ENCODE data around the gene RIOK3.
"Not testable (repeated sequence)": the region's sequence is repeated elsewhere in the genome, so short reads cannot be mapped to it uniquely, and the experiment has no call there.

The RIOK3 gene

DNA sequence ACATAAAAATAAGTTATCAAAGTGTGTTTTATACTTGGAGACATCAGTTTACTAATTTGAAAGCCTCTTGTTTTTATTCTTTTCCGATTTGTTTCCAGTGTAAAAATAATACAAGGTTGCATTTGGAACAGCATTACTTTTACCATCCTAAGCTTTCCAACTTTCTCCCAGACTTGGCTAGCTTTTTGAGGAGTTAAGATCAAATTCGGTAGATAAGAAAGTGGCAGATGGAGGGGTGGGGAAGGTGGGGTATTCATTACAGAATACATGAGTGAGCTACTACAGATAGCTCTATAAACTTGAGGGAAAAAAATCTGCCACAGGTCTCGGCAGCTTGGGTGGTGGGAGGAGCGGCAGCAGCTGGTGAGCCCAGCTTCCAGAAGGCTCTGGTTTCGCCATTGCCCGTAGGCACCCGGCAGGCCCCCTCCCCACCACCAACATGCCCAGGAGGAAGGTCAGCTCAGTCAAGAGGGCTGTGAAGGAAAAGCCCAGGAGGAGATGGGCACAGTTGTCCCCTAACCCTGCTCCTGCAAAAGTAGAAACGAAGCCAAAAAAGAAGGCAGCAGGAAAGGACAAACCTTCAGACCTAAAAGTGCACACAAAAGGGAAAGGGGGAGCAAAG lies 31.6 kb downstream of the RIOK3 start:
- H3K4me3 ChIP-seq (ENCODE audit: low read length) = no peak overlapping the region
- H3K9ac ChIP-seq (ENCODE audit: low read depth, low read length) = no peak overlapping the region
- no peaks in the 10 kb centered on the region for H3K9me3 ChIP-seq (ENCODE audit: insufficient read depth, low read depth, low read length)
- H3K4me1 ChIP-seq (ENCODE audit: insufficient read depth, low read length) = no peaks in the 10 kb centered on the region; the same call in 1 of the 2 replicates
- peaks cover 31% of the 10 kb centered on the region for H3K36me3 ChIP-seq (ENCODE audit: insufficient read depth, low read depth, low read length)
- H3K27me3 ChIP-seq (ENCODE audit: insufficient read depth, low read length) = no peaks in the 10 kb centered on the region
- no peak overlapping the region for H3K27ac ChIP-seq (ENCODE audit: low read length)

DNA sequence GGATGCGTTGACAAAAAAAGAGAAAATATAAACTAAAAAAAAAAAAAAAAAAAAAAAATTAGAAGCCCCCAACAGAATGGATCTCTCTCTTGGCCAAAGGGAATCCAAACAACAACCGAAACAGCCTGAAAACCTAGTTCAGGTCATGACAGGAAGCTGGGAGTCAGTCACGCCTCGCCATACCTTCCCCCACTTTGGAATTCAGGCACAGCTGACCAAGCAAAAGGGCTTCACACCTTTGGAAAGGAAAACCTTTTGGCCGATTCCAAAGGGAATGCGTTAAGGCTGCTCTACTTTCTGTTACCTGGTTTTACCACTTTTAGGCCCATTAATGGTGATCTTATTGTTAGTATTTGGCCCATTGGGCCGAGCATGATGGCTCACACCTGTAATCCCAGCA lies 32.3 kb downstream of the RIOK3 start:
- Histone ChIP-seq H3K4me3 (ENCODE audit: low read length) (no peak overlapping the region), H3K9me3 (ENCODE audit: insufficient read depth, low read depth, low read length) (no peaks in the 10 kb centered on the region; the same call in 1 of the 2 replicates), H3K9ac (ENCODE audit: low read depth, low read length) (no peak overlapping the region), H3K4me1 (ENCODE audit: insufficient read depth, low read length) (no peaks in the 10 kb centered on the region; the same call in 1 of the 2 replicates), H3K36me3 (ENCODE audit: insufficient read depth, low read depth, low read length) (peaks cover 24% of the 10 kb centered on the region), H3K27me3 (ENCODE audit: insufficient read depth, low read length) (no peaks in the 10 kb centered on the region), H3K27ac (ENCODE audit: low read length) (no peak overlapping the region)

DNA sequence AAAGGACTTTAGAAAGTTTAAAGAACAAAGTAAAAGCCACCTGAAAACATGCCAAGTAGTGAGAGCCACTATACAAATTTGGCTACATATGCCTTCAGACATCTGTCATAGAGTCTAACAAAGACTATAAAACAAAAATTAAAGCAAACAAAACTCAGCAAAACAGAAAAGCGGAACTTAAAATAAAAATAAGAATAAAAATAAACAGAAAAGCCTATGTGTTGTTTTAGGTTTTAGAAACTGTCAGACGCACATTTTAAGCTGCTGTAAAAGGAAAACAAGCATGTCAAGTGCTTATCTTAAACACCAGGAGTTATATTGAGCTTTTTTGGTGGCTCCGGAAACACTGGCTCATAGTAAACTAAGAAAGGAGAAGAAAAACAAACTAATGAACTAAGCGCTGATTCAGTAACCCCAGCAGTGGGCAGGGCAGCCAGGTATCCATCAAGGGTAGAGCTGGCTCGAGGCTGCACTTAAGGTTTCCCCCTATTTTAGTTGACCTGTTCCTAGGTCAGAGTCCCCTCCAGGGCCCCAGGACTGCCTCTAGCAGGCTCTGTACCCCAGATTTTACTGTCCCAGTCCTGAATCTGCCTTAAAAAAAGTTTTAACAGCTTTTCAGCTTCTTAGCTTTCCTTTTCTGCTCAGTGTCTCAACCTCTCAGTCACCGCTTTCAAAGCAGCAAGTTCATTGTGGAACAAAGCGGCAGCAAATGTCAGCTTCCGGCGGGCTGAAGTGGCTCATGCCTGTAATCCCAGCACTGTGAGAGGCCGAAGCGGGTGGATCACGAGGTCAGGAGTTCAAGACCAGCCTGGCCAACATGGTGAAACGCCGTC lies 34.9 kb downstream of the RIOK3 start:
- Histone ChIP-seq H3K36me3 (ENCODE audit: insufficient read depth, low read depth, low read length) (0 out of 2 replicates have a peak, but pooled peaks cover 5% of the 10 kb centered on the region), H3K9ac (ENCODE audit: low read depth, low read length) (no peak overlapping the region), H3K4me1 (ENCODE audit: insufficient read depth, low read length) (no peaks in the 10 kb centered on the region; the same call in 1 of the 2 replicates), H3K4me3 (ENCODE audit: low read length) (no peak overlapping the region), H3K27ac (ENCODE audit: low read length) (no peak overlapping the region), H3K27me3 (ENCODE audit: insufficient read depth, low read length) (no peaks in the 10 kb centered on the region), H3K9me3 (ENCODE audit: insufficient read depth, low read depth, low read length) (no peaks in the 10 kb centered on the region; the same call in 1 of the 2 replicates)

DNA sequence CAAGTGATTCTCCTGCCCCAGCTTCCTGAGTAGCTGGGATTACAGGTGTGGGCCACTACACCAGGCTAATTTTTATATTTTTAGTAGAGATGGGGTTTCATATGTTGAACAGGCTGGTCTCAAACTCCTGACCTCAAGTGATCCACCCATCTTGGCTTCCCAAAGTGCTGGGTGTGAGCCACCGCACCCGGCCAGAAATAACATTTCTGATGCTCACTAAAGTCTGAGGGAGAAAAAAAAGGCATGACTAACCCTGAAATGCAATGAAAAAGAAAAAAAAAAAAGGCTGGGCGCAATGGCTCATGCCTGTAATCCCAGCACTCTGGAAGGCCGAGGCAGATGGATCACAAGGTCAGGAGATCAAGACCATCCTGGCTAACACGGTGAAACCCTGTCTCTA lies 36.5 kb downstream of the RIOK3 start:
- H3K27ac ChIP-seq (ENCODE audit: low read length); H3K36me3 ChIP-seq (ENCODE audit: insufficient read depth, low read depth, low read length); H3K4me3 ChIP-seq (ENCODE audit: low read length); H3K4me1 ChIP-seq (ENCODE audit: insufficient read depth, low read length); H3K9ac ChIP-seq (ENCODE audit: low read depth, low read length); H3K9me3 ChIP-seq (ENCODE audit: insufficient read depth, low read depth, low read length); H3K27me3 ChIP-seq (ENCODE audit: insufficient read depth, low read length): not testable (repeated sequence)

DNA sequence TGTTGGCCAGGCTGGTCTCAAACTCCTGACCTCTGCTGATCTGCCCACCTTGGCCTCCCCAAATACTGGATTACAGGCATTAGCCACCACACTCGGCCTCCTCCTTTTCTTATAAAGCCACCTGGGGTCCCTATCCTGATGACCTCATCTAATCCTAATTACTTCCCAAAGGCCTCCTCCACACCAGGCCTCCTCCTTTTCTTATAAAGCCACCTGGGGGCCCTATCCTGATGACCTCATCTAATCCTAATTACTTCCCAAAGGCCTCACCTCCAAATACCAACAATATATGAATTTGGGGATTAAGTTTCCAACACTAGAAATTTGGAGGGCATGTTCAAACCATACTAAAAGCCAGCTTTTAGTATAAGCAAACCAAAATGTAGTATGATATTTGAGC lies 40.6 kb downstream of the RIOK3 start:
- no peak overlapping the region for H3K4me3 ChIP-seq (ENCODE audit: low read length)
- H3K27ac ChIP-seq (ENCODE audit: low read length) = no peak overlapping the region
- H3K9me3 ChIP-seq (ENCODE audit: insufficient read depth, low read depth, low read length) = no peaks in the 10 kb centered on the region; the same call in 1 of the 2 replicates
- H3K9ac ChIP-seq (ENCODE audit: low read depth, low read length) = no peak overlapping the region
- H3K4me1 ChIP-seq (ENCODE audit: insufficient read depth, low read length) = no peaks in the 10 kb centered on the region
- H3K36me3 ChIP-seq (ENCODE audit: insufficient read depth, low read depth, low read length) = no peaks in the 10 kb centered on the region
- no peaks in the 10 kb centered on the region for H3K27me3 ChIP-seq (ENCODE audit: insufficient read depth, low read length)

DNA sequence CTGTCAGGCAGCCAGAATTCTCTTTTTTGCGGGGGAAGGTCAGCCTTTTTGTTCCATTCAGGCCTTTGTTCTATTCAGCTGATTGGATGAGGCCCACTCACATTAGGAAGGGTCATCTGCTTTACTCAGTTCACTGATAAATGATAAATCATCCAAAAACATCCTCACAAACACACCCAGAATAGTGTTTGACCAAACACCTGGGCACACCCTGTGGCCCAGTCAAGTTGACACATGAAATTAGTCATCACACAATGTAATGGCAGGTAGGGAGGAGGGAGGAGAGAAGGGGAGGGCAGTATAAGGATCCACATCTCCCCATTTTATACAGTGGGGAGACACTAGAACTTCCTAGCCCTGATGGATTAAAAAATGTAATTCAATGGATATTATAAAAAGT lies 41.9 kb downstream of the RIOK3 start:
- Histone ChIP-seq H3K27me3 (ENCODE audit: insufficient read depth, low read length) (no peaks in the 10 kb centered on the region), H3K4me3 (ENCODE audit: low read length) (no peak overlapping the region), H3K36me3 (ENCODE audit: insufficient read depth, low read depth, low read length) (no peaks in the 10 kb centered on the region), H3K9ac (ENCODE audit: low read depth, low read length) (no peak overlapping the region), H3K9me3 (ENCODE audit: insufficient read depth, low read depth, low read length) (no peaks in the 10 kb centered on the region; the same call in 1 of the 2 replicates), H3K4me1 (ENCODE audit: insufficient read depth, low read length) (no peaks in the 10 kb centered on the region), H3K27ac (ENCODE audit: low read length) (no peak overlapping the region)

DNA sequence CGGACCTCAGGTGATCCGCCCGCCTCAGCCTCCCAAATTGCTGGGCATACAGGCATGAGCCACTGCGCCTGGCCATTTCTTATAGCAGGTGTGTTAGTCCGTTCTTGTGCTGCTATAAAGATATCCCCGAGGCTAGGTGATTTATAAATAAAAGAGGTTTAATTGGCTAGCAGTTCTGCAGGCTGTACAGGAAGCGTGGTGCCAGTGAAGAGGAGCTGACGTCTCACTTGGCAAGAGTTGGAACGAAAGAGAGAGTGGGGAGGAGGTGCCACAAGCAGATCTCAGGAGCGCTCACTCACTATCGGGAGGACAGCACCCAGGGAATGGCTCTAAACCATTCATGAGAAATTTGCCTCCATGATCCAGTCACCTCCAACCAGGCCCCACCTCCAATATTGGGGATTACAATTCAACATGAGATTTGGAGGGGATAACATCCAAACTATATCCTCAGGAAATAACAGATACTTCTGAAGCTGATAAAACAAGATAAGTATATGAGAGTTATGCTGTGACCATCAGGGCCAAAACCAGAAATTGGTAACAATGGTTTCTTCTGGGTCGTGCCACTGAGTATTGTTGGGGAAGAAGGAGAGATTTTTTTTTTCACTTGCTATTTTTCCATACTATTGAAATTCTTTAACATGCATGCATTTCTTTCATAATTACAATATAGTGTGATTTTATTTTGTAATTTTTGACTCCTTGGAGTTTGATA lies 42.8 kb downstream of the RIOK3 start:
- no peak overlapping the region for H3K9ac ChIP-seq (ENCODE audit: low read depth, low read length)
- no peak overlapping the region for H3K4me3 ChIP-seq (ENCODE audit: low read length)
- no peak overlapping the region for H3K27ac ChIP-seq (ENCODE audit: low read length)
- no peaks in the 10 kb centered on the region for H3K9me3 ChIP-seq (ENCODE audit: insufficient read depth, low read depth, low read length)
- H3K27me3 ChIP-seq (ENCODE audit: insufficient read depth, low read length) = peaks cover 4% of the 10 kb centered on the region; the same call in 1 of the 2 replicates
- no peaks in the 10 kb centered on the region for H3K36me3 ChIP-seq (ENCODE audit: insufficient read depth, low read depth, low read length)
- no peaks in the 10 kb centered on the region for H3K4me1 ChIP-seq (ENCODE audit: insufficient read depth, low read length)

DNA sequence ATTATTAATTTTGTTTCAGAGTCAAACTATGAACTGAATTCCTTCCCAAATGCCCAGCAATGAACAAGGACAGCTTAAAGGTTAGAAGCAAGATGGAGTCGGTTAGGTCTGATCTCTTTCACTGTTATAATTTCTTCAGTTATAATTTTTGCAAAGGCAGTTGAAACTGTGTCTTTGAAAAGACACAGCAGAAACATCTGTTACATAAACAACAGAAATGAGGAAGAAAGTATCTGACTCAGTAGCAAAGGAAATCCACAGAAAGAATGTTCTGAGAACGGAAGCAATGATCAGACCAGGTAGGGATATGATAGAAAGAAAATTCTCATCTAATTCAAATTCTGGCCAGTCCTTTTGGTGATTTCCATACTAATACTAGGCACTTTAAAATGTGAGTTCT lies 45.0 kb downstream of the RIOK3 start:
- H3K27ac ChIP-seq (ENCODE audit: low read length) = no peak overlapping the region
- H3K4me3 ChIP-seq (ENCODE audit: low read length) = no peak overlapping the region
- no peaks in the 10 kb centered on the region for H3K36me3 ChIP-seq (ENCODE audit: insufficient read depth, low read depth, low read length)
- H3K9me3 ChIP-seq (ENCODE audit: insufficient read depth, low read depth, low read length) = no peaks in the 10 kb centered on the region
- peaks cover 18% of the 10 kb centered on the region for H3K27me3 ChIP-seq (ENCODE audit: insufficient read depth, low read length)
- no peaks in the 10 kb centered on the region; the same call in 1 of the 2 replicates for H3K4me1 ChIP-seq (ENCODE audit: insufficient read depth, low read length)
- H3K9ac ChIP-seq (ENCODE audit: low read depth, low read length) = no peak overlapping the region

DNA sequence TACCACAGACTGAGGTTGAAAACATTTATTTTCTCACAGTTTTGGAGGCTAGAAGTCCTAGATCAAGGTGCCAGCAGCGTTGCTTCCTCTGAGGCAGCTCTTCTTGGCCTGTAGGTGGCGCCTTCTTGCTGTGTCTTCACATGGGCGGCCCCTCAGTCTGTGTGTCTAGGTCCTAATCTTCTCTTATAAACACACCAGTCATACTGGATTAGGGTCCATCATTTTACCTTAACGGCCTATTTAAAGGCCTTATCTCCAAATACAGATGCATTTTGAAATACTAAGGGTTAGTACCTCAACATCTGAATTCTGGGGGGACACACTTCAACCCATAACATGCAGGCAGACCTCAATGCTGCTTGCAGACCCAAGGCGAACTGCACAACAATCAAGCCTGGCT lies 45.8 kb downstream of the RIOK3 start:
- Histone ChIP-seq H3K4me1 (ENCODE audit: insufficient read depth, low read length) (no peaks in the 10 kb centered on the region; the same call in 1 of the 2 replicates), H3K9me3 (ENCODE audit: insufficient read depth, low read depth, low read length) (no peaks in the 10 kb centered on the region), H3K36me3 (ENCODE audit: insufficient read depth, low read depth, low read length) (no peaks in the 10 kb centered on the region), H3K27ac (ENCODE audit: low read length) (no peak overlapping the region), H3K9ac (ENCODE audit: low read depth, low read length) (no peak overlapping the region), H3K4me3 (ENCODE audit: low read length) (no peak overlapping the region), H3K27me3 (ENCODE audit: insufficient read depth, low read length) (peaks cover 21% of the 10 kb centered on the region)

DNA sequence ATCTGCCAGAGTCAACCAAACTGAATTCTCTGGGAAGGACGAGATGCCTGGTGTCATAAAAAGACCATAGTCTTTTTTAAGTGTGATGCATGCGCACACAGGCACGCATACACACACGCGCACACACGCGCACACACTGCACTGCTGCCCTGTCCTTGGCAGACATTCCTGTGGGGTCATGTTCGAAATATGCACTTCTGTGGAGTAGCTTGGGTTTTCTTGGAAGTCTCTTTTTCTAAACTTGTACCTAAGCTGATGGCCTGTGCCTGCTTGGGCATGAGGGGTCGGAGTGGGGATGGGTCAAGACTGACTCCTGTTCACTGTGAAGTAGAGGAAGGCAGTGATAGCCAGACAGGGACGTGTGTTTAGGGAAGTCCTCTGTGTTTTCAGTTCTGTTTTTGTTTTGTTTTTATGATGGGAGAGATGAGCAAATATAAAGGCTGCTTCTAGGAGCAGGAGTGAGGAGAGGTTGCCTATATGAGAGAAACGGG lies 46.2 kb downstream of the RIOK3 start:
- H3K36me3 ChIP-seq (ENCODE audit: insufficient read depth, low read depth, low read length) = no peaks in the 10 kb centered on the region
- no peak overlapping the region for H3K9ac ChIP-seq (ENCODE audit: low read depth, low read length)
- H3K9me3 ChIP-seq (ENCODE audit: insufficient read depth, low read depth, low read length) = no peaks in the 10 kb centered on the region
- H3K27me3 ChIP-seq (ENCODE audit: insufficient read depth, low read length) = peaks cover 25% of the 10 kb centered on the region
- H3K27ac ChIP-seq (ENCODE audit: low read length) = no peak overlapping the region
- no peak overlapping the region for H3K4me3 ChIP-seq (ENCODE audit: low read length)
- no peaks in the 10 kb centered on the region; the same call in 1 of the 2 replicates for H3K4me1 ChIP-seq (ENCODE audit: insufficient read depth, low read length)

DNA sequence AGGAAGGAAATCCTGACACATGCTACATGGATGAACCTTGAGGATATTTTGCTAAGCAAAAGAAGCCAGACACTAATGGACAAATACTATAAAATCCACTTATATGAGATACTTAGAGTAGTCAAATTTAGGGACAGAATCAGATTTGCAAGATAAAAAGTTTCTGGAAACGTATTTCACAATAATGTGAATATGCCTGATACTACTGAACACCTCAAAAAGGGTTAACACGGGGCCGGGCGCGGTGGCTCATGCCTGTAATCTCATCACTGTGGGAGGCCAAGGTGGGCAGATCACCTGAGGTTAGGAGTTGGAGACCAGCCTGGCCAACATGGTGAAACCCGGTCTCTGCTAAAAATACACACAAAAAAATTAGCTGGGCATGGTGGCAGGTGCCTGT lies 48.5 kb downstream of the RIOK3 start:
- Histone ChIP-seq H3K9me3 (ENCODE audit: insufficient read depth, low read depth, low read length) (no peaks in the 10 kb centered on the region), H3K4me1 (ENCODE audit: insufficient read depth, low read length) (no peaks in the 10 kb centered on the region; the same call in 1 of the 2 replicates), H3K27me3 (ENCODE audit: insufficient read depth, low read length) (peaks cover 31% of the 10 kb centered on the region), H3K27ac (ENCODE audit: low read length) (no peak overlapping the region), H3K9ac (ENCODE audit: low read depth, low read length) (no peak overlapping the region), H3K4me3 (ENCODE audit: low read length) (no peak overlapping the region), H3K36me3 (ENCODE audit: insufficient read depth, low read depth, low read length) (no peaks in the 10 kb centered on the region)
